ENCODE measurements around the gene TM4SF18.

- no peak for TF ChIP-seq POLR2A (IDR thresholded peaks at IDR 0.05)
- TF ChIP-seq POLR2AphosphoS5 (IDR thresholded peaks at IDR 0.05): no peak
- TF ChIP-seq, protein P1, sequence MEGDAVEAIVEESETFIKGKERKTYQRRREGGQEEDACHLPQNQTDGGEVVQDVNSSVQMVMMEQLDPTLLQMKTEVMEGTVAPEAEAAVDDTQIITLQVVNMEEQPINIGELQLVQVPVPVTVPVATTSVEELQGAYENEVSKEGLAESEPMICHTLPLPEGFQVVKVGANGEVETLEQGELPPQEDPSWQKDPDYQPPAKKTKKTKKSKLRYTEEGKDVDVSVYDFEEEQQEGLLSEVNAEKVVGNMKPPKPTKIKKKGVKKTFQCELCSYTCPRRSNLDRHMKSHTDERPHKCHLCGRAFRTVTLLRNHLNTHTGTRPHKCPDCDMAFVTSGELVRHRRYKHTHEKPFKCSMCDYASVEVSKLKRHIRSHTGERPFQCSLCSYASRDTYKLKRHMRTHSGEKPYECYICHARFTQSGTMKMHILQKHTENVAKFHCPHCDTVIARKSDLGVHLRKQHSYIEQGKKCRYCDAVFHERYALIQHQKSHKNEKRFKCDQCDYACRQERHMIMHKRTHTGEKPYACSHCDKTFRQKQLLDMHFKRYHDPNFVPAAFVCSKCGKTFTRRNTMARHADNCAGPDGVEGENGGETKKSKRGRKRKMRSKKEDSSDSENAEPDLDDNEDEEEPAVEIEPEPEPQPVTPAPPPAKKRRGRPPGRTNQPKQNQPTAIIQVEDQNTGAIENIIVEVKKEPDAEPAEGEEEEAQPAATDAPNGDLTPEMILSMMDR (IDR thresholded peaks at IDR 0.05): no peak
Observed at GRCh38 chr3:149362366-149362765, 28.9 kb upstream of the TM4SF18 start.
